GM23338 (cell line): Measurements from ENCODE around the gene GCK. TPM values are rescaled to one million over a fixed set of nuclear protein-coding genes. Genes with fewer than 3 reads are reported as not detected.

Experiments used
- ATAC-seq: fragments of 200-7000 bp; cut with Tn5 transposase; 3 replicates; pipeline ENCODE4 v1.9.1; 2020
- DNase-seq: peaks from one replicate; pipeline ENCODE4 v3.0.0-alpha.2; 2015; ENCODE audit warnings: low spot score
- H2AFZ ChIP-seq: fragments of 200-600 bp; sonication (generic); 2 replicates; pipeline ENCODE4 v1.8.0; 2016; ENCODE audit warnings: antibody characterized with exemption, mild to moderate bottlenecking, moderate library complexity
- H3F3A ChIP-seq: fragments of 200-600 bp; sonication (generic); replicated peaks from 2 replicates; pipeline ENCODE4 v1.8.0; 2017; ENCODE audit warnings: antibody characterized with exemption, mixed run types, low read depth
- H3K27ac ChIP-seq: fragments of 200-600 bp; sonication (generic); 2 replicates; pipeline ENCODE4 v1.6.1; 2016; ENCODE audit warnings: low read depth
- H3K27me3 ChIP-seq: fragments of 200-600 bp; sonication (generic); 2 replicates; pipeline ENCODE4 v1.8.0; 2016; ENCODE audit warnings: mild to moderate bottlenecking, mixed run types, moderate library complexity; ENCODE audit not compliant: insufficient read depth
- H3K36me3 ChIP-seq: fragments of 200-600 bp; sonication (generic); 2 replicates; pipeline ENCODE4 v1.8.0; 2016; ENCODE audit warnings: mild to moderate bottlenecking; ENCODE audit not compliant: insufficient read depth
- H3K4me1 ChIP-seq: fragments of 200-600 bp; sonication (generic); 2 replicates; pipeline ENCODE4 v1.8.0; 2016; ENCODE audit warnings: mild to moderate bottlenecking, moderate library complexity; ENCODE audit not compliant: insufficient read depth
- H3K4me2 ChIP-seq: fragments of 200-600 bp; sonication (generic); 2 replicates; pipeline ENCODE4 v1.7.1; 2017; ENCODE audit warnings: mixed run types
- H3K4me3 ChIP-seq: fragments of 200-600 bp; sonication (generic); 2 replicates; pipeline ENCODE4 v1.6.1; 2016; ENCODE audit warnings: mixed run types
- H3K79me2 ChIP-seq: fragments of 200-600 bp; sonication (generic); replicated peaks from 2 replicates; pipeline ENCODE4 v1.8.0; 2017; ENCODE audit warnings: mild to moderate bottlenecking; ENCODE audit not compliant: insufficient read depth
- H3K9me2 ChIP-seq: fragments of 200-600 bp; sonication (generic); 2 replicates; pipeline ENCODE4 v1.8.0; 2017; ENCODE audit not compliant: insufficient read depth
- H4K20me1 ChIP-seq: fragments of 200-600 bp; sonication (generic); replicated peaks from 2 replicates; pipeline ENCODE4 v1.8.0; 2017; ENCODE audit warnings: mild to moderate bottlenecking; ENCODE audit not compliant: insufficient read depth
- H3K27ac Mint-ChIP-seq: 2 replicates; pipeline ENCODE4 v1.8.0; 2020; ENCODE audit warnings: inconsistent platforms, mild to moderate bottlenecking, moderate library complexity, mixed read lengths
- H3K27me3 Mint-ChIP-seq: 3 replicates; pipeline ENCODE4 v1.8.0; 2022; ENCODE audit warnings: low read depth, mild to moderate bottlenecking, moderate library complexity, mixed read lengths, inconsistent platforms; ENCODE audit not compliant: insufficient read depth, poor library complexity
- H3K36me3 Mint-ChIP-seq: 3 replicates; pipeline ENCODE4 v1.8.0; 2021; ENCODE audit warnings: low read depth, mild to moderate bottlenecking, inconsistent platforms, moderate library complexity, mixed read lengths
- H3K4me1 Mint-ChIP-seq: 3 replicates; pipeline ENCODE4 v1.8.0; 2020; ENCODE audit warnings: mild to moderate bottlenecking, inconsistent platforms, mixed read lengths
- H3K4me3 Mint-ChIP-seq: 3 replicates; pipeline ENCODE4 v1.8.0; 2021; ENCODE audit warnings: moderate library complexity, mild to moderate bottlenecking, inconsistent platforms, mixed read lengths
- H3K9me3 Mint-ChIP-seq: 3 replicates; pipeline ENCODE4 v1.8.0; 2020; ENCODE audit warnings: moderate library complexity, mild to moderate bottlenecking, inconsistent platforms, mixed read lengths
- EZH2 ChIP-seq: fragments of 200-600 bp; sonication (generic); IDR thresholded peaks from one replicate; pipeline ENCODE4 v1.8.0; 2017; ENCODE audit warnings: antibody characterized with exemption, mild to moderate bottlenecking, low read depth; ENCODE audit not compliant: unreplicated experiment
- POLR2AphosphoS5 ChIP-seq: IDR thresholded peaks from 2 replicates; pipeline ENCODE4 v1.6.1; 2016; ENCODE audit warnings: antibody characterized with exemption, low read depth
- STAT1 ChIP-seq: IDR thresholded peaks from one replicate; pipeline ENCODE4 v1.6.1; 2016; ENCODE audit warnings: antibody characterized with exemption; ENCODE audit not compliant: unreplicated experiment
- ZNF331 ChIP-seq: fragments of 250-450 bp; sonication (Bioruptor Pico); IDR thresholded peaks from 2 replicates; pipeline ENCODE4 v1.5.0; 2020; ENCODE audit warnings: low read depth, mild to moderate bottlenecking, moderate library complexity
- polyA plus RNA-seq: library from polyadenylated mRNA; unstranded; fragments of >200 nt; fragmentation: Nextera tagmentation; extraction: Ambion mirVana; gene quantifications from 2 replicates; pipeline ENCODE4 v1.2.1, GENCODE V29; 2016
- total RNA-seq: library from RNA; depleted of rRNA; stranded (reverse); fragments of >200 nt; shearing (Covaris generic); gene quantifications from 2 replicates; pipeline ENCODE4 v1.2.3, GENCODE V29; 2014

The GCK gene
- total and polyA plus RNA-seq, 2 experiments from 2014 or later, result 6.1 to 7.3 TPM

GRCh38 chr7:44113764-44114354 lies 75.4 kb downstream of the GCK start:
- TF ChIP-seq STAT1 (no peak), ZNF331 (CRISPR knock-in tag) (no peak)
- Mint-ChIP-seq H3K36me3 (peaks cover 50% of the 10 kb centered on the region), H3K27ac (no peak overlapping the region), H3K27me3 (peaks cover 15% of the 10 kb centered on the region), H3K4me3 (peak overlapping the region; percentile 75; the same call in 2 of the 3 replicates), H3K9me3 (no peaks in the 10 kb centered on the region; the same call in 2 of the 3 replicates), H3K4me1 (peaks cover 6% of the 10 kb centered on the region; the same call in 2 of the 3 replicates)
- no peaks in the 10 kb centered on the region for H3K4me1 ChIP-seq
- no peak overlapping the region for H3K27ac ChIP-seq
- DNase-seq (no peak), ATAC-seq (peak; percentile 14)
- no peak overlapping the region for H3K4me3 ChIP-seq
- no peak overlapping the region for H2AFZ ChIP-seq
- H3F3A ChIP-seq, result 0 out of 2 replicates have a peak, but pooled peaks cover 2% of the 10 kb centered on the region
- no peaks in the 10 kb centered on the region for H3K79me2 ChIP-seq
- no peaks in the 10 kb centered on the region for H3K36me3 ChIP-seq
- no peaks in the 10 kb centered on the region; the same call in 1 of the 2 replicates for H4K20me1 ChIP-seq
- H3K27me3 ChIP-seq, result no peaks in the 10 kb centered on the region
- H3K9me2 ChIP-seq, result no peaks in the 10 kb centered on the region
- no peak overlapping the region for H3K4me2 ChIP-seq

- H3K79me2 ChIP-seq, result no peaks in the 10 kb centered on the region
- H3K4me2 ChIP-seq, result peak overlapping the region; percentile 48; the same call in 1 of the 2 replicates
- peak; percentile 18 for DNase-seq
- ATAC-seq, result peak; percentile 62
- H3F3A ChIP-seq, result 0 out of 2 replicates have a peak, but pooled peaks cover 2% of the 10 kb centered on the region
- H3K4me1 ChIP-seq, result no peaks in the 10 kb centered on the region
- Mint-ChIP-seq H3K9me3 (no peaks in the 10 kb centered on the region; the same call in 2 of the 3 replicates), H3K4me3 (peak overlapping the region; percentile 75; the same call in 2 of the 3 replicates), H3K27ac (no peak overlapping the region), H3K36me3 (peaks cover 43% of the 10 kb centered on the region), H3K27me3 (peaks cover 15% of the 10 kb centered on the region), H3K4me1 (peaks cover 6% of the 10 kb centered on the region; the same call in 2 of the 3 replicates)
- H3K9me2 ChIP-seq, result no peaks in the 10 kb centered on the region
- no peaks in the 10 kb centered on the region for H3K27me3 ChIP-seq
- no peak overlapping the region for H2AFZ ChIP-seq
- H3K4me3 ChIP-seq, result no peak overlapping the region; the same call in 1 of the 2 replicates
- H3K27ac ChIP-seq, result no peak overlapping the region
- TF ChIP-seq EZH2 (no peak), POLR2AphosphoS5 (peak; percentile 41)
- no peaks in the 10 kb centered on the region for H3K36me3 ChIP-seq
- no peaks in the 10 kb centered on the region; the same call in 1 of the 2 replicates for H4K20me1 ChIP-seq
Observed at GRCh38 chr7:44112997-44113763, 76.1 kb downstream of the GCK start.

- H3K4me3 Mint-ChIP-seq, result peak overlapping the region; percentile 75; the same call in 2 of the 3 replicates
- Histone ChIP-seq H3K4me1 (no peaks in the 10 kb centered on the region), H3K36me3 (no peaks in the 10 kb centered on the region), H3K4me2 (peak overlapping the region; percentile 48; the same call in 1 of the 2 replicates), H3K27ac (no peak overlapping the region), H3K9me2 (no peaks in the 10 kb centered on the region), H3K4me3 (no peak overlapping the region; the same call in 1 of the 2 replicates), H3F3A (0 out of 2 replicates have a peak, but pooled peaks cover 2% of the 10 kb centered on the region), H2AFZ (no peak overlapping the region), H4K20me1 (no peaks in the 10 kb centered on the region; the same call in 1 of the 2 replicates), H3K27me3 (no peaks in the 10 kb centered on the region), H3K79me2 (no peaks in the 10 kb centered on the region)
- H3K27ac Mint-ChIP-seq, result no peak overlapping the region
- peaks cover 6% of the 10 kb centered on the region; the same call in 2 of the 3 replicates for H3K4me1 Mint-ChIP-seq
- H3K36me3 Mint-ChIP-seq, result peaks cover 37% of the 10 kb centered on the region
- peak; percentile 67 for ATAC-seq
- H3K9me3 Mint-ChIP-seq, result no peaks in the 10 kb centered on the region; the same call in 2 of the 3 replicates
- no peak for TF ChIP-seq EZH2
- peak; percentile 41 for DNase-seq
- peaks cover 15% of the 10 kb centered on the region for H3K27me3 Mint-ChIP-seq
Observed at GRCh38 chr7:44112231-44112996, 76.8 kb downstream of the GCK start.
